NK-92 (cell line): Measurements from ENCODE around the gene SALL4.
"Not testable (repeated sequence)": the region's sequence is repeated elsewhere in the genome, so short reads cannot be mapped to it uniquely, and the experiment has no call there.

Experiments used
- DNase-seq: peaks from one replicate; lab custom pipeline; 2025; ENCODE audit not compliant: unreplicated experiment; lab: John Stamatoyannopoulos, UW

SALL4 gene

GRCh38 chr20:51739722-51740249 lies 62.5 kb downstream of the SALL4 start:
- DNase-seq: no peak

- DNase-seq: no peak
Measured at GRCh38 chr20:51738877-51739447, 63.4 kb downstream of the SALL4 start.

- not testable (repeated sequence) for DNase-seq
Measured at GRCh38 chr20:51738261-51738660, 64.1 kb downstream of the SALL4 start.

GRCh38 chr20:51736947-51737346 lies 65.4 kb downstream of the SALL4 start:
- DNase-seq: no peak

GRCh38 chr20:51735728-51736600 lies 66.4 kb downstream of the SALL4 start:
- no peak for DNase-seq

GRCh38 chr20:51734876-51735720 lies 67.2 kb downstream of the SALL4 start:
- DNase-seq: no peak

- no peak for DNase-seq
Measured at GRCh38 chr20:51733070-51733469, 69.3 kb downstream of the SALL4 start.
